Esophagus squamous epithelium (tissue), 5 donors: Measurements from ENCODE around the gene P3H2. TPM values are rescaled to one million over a fixed set of nuclear protein-coding genes. Genes with fewer than 3 reads are reported as not detected.

Experiments used
- DNase-seq: peaks from one replicate; lab custom pipeline; 2025; lab: John Stamatoyannopoulos, UW
- H3K27ac ChIP-seq, 4 donors: fragments of 200-600 bp; sonication (generic); one replicate each; pipeline ENCODE4 v1.5.1; 2016 to 2019; ENCODE audit warnings: mild to moderate bottlenecking in 1 of 4
- H3K27me3 ChIP-seq, 4 donors: fragments of 200-600 bp; sonication (generic); 1 replicate in 3 of 4; 2 replicates in 1 of 4; pipeline versions ENCODE4 v1.5.1 to v1.6.0; 2017 to 2021; ENCODE audit warnings: antibody characterized with exemption in 1 of 4
- H3K36me3 ChIP-seq, 3 donors: fragments of 200-600 bp; sonication (generic); one replicate each; pipeline ENCODE4 v1.5.1; 2016 to 2019
- H3K4me1 ChIP-seq, 3 donors: fragments of 200-600 bp; sonication (generic); one replicate each; pipeline ENCODE4 v1.5.1; 2017 to 2019
- H3K4me3 ChIP-seq, 4 donors: fragments of 200-600 bp; sonication (generic); 1 replicate in 3 of 4; 2 replicates in 1 of 4; pipeline ENCODE4 v1.5.1; 2016 to 2019; ENCODE audit warnings: mild to moderate bottlenecking in 2 of 4, moderate library complexity in 1 of 4
- H3K9me3 ChIP-seq, 3 donors: fragments of 200-600 bp; sonication (generic); one replicate each; pipeline ENCODE4 v1.5.1; 2016 to 2019
- CTCF ChIP-seq, 6 experiments: fragments of 450-650 bp in 4 of 6; fragments of 200-600 bp in 2 of 6; sonication (generic) in 2 of 6; IDR thresholded peaks; one replicate each; pipeline ENCODE4 v1.5.1; 2016 to 2019; ENCODE audit warnings: antibody characterized with exemption in 6 of 6, mild to moderate bottlenecking in 4 of 6, moderate library complexity in 4 of 6
- POLR2A ChIP-seq, 4 donors: fragments of 450-650 bp; IDR thresholded peaks; one replicate each; pipeline ENCODE4 v1.6.1; 2017; ENCODE audit warnings: antibody characterized with exemption in 4 of 4, mild to moderate bottlenecking in 4 of 4, moderate library complexity in 3 of 4
- WGBS, 2 donors: methylation state at CpG; one replicate each; pipeline ENCODE4 v1.1.5; 2018; 5-methylcytosine and 5-hydroxymethylcytosine counted together
- intact Hi-C: fragments of 100-400 bp; cut with DNase I; formaldehyde crosslinking; loops from one replicate; pipeline ENCODE4 v1.15.0; 2022
- total RNA-seq, 4 donors: library from RNA; depleted of rRNA; stranded (reverse); fragments of >200 nt; gene quantifications; one replicate each; pipeline ENCODE4 v1.1.0, GENCODE V29; 2016
- donor health status: DM: yes; HTN: yes; CAD: no.

Gene P3H2
- total RNA-seq, 4 donors from 2014 or later: 16.5 to 41.2 (median 34.0) TPM

- DNase-seq: no peak
- WGBS, 2 donors: 75 to 83% methylated on average over 4 of the region's 4 CpGs
- Histone ChIP-seq H3K4me1 (peaks cover 0 to 16% (median 4%) of the 10 kb centered on the region in 3 donors), H3K9me3 (no peaks in the 10 kb centered on the region), H3K4me3 (no peak overlapping the region), H3K27me3 (no peaks in the 10 kb centered on the region), H3K36me3 (no peaks in the 10 kb centered on the region), H3K27ac (no peak overlapping the region)
- TF ChIP-seq CTCF (IDR thresholded peaks at IDR 0.05) (no peak), POLR2A (IDR thresholded peaks at IDR 0.05) (no peak)
- intact Hi-C loops: no loop called here
Observed at GRCh38 chr3:190000187-190000860, 120.4 kb downstream of the P3H2 start.

- intact Hi-C loops: no loop called here
- no peaks in the 10 kb centered on the region for H3K36me3 ChIP-seq
- DNase-seq: no peak
- peaks cover 0 to 16% (median 4%) of the 10 kb centered on the region in 3 donors for H3K4me1 ChIP-seq
- no peaks in the 10 kb centered on the region for H3K27me3 ChIP-seq
- H3K4me3 ChIP-seq: no peak overlapping the region
- H3K9me3 ChIP-seq: no peaks in the 10 kb centered on the region
- TF ChIP-seq CTCF (IDR thresholded peaks at IDR 0.05): no peak
- TF ChIP-seq POLR2A (IDR thresholded peaks at IDR 0.05): no peak
- 48 to 59% methylated on average over 4 of the region's 4 CpGs for WGBS, 2 donors
- H3K27ac ChIP-seq: no peak overlapping the region
Observed at GRCh38 chr3:189999718-190000117, 121.0 kb downstream of the P3H2 start.

GRCh38 chr3:189995129-189995528, 125.6 kb downstream of the P3H2 start:
- Histone ChIP-seq H3K4me3 (no peak overlapping the region), H3K36me3 (no peaks in the 10 kb centered on the region), H3K9me3 (no peaks in the 10 kb centered on the region), H3K27ac (no peak overlapping the region), H3K27me3 (no peaks in the 10 kb centered on the region), H3K4me1 (no peaks in the 10 kb centered on the region)
- intact Hi-C loops: no loop called here
- 77 to 80% methylated on average over 3 of the region's 3 CpGs for WGBS, 2 donors
- TF ChIP-seq POLR2A (IDR thresholded peaks at IDR 0.05) (no peak), CTCF (IDR thresholded peaks at IDR 0.05) (no peak)
- no peak for DNase-seq

- H3K4me1 ChIP-seq: no peaks in the 10 kb centered on the region
- H3K36me3 ChIP-seq: no peaks in the 10 kb centered on the region
- no peaks in the 10 kb centered on the region for H3K27me3 ChIP-seq
- H3K27ac ChIP-seq: no peak overlapping the region
- H3K9me3 ChIP-seq: no peaks in the 10 kb centered on the region
- DNase-seq: no peak
- TF ChIP-seq POLR2A (IDR thresholded peaks at IDR 0.05) (no peak), CTCF (IDR thresholded peaks at IDR 0.05) (no peak)
- WGBS, 2 donors: 83 to 94% methylated on average over 4 to 5 of the region's 5 CpGs
- no peak overlapping the region for H3K4me3 ChIP-seq
- intact Hi-C loops: no loop called here
Observed at GRCh38 chr3:189990826-189991225, 129.9 kb downstream of the P3H2 start.

GRCh38 chr3:189988854-189989253, 131.8 kb downstream of the P3H2 start:
- no peaks in the 10 kb centered on the region for H3K9me3 ChIP-seq
- DNase-seq: no peak
- intact Hi-C loops: no loop called here
- H3K27me3 ChIP-seq: no peaks in the 10 kb centered on the region
- WGBS, 2 donors: 89 to 92% methylated on average over 12 of the region's 12 CpGs
- TF ChIP-seq CTCF (IDR thresholded peaks at IDR 0.05) (no peak), POLR2A (IDR thresholded peaks at IDR 0.05) (no peak)
- no peaks in the 10 kb centered on the region for H3K36me3 ChIP-seq
- no peak overlapping the region for H3K27ac ChIP-seq
- no peaks in the 10 kb centered on the region for H3K4me1 ChIP-seq
- no peak overlapping the region for H3K4me3 ChIP-seq
